Thyroid gland (tissue), 4 donors: ENCODE measurements around the gene BAIAP3.

Source experiments
- POLR2A ChIP-seq, 2 donors: fragments of 450-650 bp; IDR thresholded peaks; one replicate each; pipeline ENCODE4 v1.6.1; 2017; ENCODE audit warnings: antibody characterized with exemption in 2 of 2, mild to moderate bottlenecking in 2 of 2, moderate library complexity in 1 of 2
- TF ChIP-seq, protein P1 (sequence below), 6 experiments: fragments of 200-600 bp in 3 of 6; fragments of 450-650 bp in 3 of 6; sonication (generic) in 3 of 6; IDR thresholded peaks; one replicate each; pipeline ENCODE4 v1.5.1; 2016 to 2019; ENCODE audit warnings: antibody characterized with exemption in 6 of 6, mild to moderate bottlenecking in 2 of 6, inconsistent platforms in 1 of 6, moderate library complexity in 1 of 6

DNA sequence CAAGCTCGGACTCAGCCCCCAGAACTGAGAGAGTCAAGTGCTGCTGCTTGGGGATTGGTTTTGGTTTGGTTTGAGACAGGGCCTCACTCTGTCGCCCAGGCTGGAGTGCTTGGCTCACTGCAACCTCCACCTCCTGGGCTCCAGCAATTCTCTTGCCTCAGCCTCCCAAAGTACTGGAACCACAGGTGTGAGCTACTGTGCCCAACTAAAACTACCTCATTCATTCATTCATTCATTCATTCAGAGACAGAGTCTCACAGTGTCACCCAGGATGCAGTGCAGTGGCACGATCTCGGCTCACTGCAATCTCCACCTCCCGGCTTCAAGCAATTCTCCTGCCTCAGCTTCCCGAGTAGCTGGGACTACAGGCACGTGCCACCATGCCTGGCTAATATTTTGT, 56.3 kb downstream of the BAIAP3 start:
- TF ChIP-seq, protein P1, sequence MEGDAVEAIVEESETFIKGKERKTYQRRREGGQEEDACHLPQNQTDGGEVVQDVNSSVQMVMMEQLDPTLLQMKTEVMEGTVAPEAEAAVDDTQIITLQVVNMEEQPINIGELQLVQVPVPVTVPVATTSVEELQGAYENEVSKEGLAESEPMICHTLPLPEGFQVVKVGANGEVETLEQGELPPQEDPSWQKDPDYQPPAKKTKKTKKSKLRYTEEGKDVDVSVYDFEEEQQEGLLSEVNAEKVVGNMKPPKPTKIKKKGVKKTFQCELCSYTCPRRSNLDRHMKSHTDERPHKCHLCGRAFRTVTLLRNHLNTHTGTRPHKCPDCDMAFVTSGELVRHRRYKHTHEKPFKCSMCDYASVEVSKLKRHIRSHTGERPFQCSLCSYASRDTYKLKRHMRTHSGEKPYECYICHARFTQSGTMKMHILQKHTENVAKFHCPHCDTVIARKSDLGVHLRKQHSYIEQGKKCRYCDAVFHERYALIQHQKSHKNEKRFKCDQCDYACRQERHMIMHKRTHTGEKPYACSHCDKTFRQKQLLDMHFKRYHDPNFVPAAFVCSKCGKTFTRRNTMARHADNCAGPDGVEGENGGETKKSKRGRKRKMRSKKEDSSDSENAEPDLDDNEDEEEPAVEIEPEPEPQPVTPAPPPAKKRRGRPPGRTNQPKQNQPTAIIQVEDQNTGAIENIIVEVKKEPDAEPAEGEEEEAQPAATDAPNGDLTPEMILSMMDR (IDR thresholded peaks at IDR 0.05): no peak
- TF ChIP-seq POLR2A (IDR thresholded peaks at IDR 0.05): no peak
